Esophagus muscularis mucosa (tissue), 4 donors: ENCODE measurements around the gene HM13.

Source experiments
- CTCF ChIP-seq, 3 experiments: fragments of 200-600 bp in 2 of 3; fragments of 450-650 bp in 1 of 3; sonication (generic) in 2 of 3; IDR thresholded peaks; one replicate each; pipeline ENCODE4 v1.5.1; 2017 to 2019; ENCODE audit warnings: antibody characterized with exemption in 3 of 3, mild to moderate bottlenecking in 2 of 3, moderate library complexity in 1 of 3
- EP300 ChIP-seq: sonication (generic); formaldehyde crosslinking; IDR thresholded peaks from one replicate; pipeline ENCODE4 v1.6.1; 2017; ENCODE audit warnings: antibody characterized with exemption
- POLR2AphosphoS5 ChIP-seq, 2 donors: sonication (generic); formaldehyde crosslinking; IDR thresholded peaks; one replicate each; pipeline ENCODE4 v1.6.1; 2017; ENCODE audit warnings: antibody characterized with exemption in 2 of 2

GRCh38 chr20:31607640-31608250, 93.5 kb downstream of the HM13 start:
- no peak for TF ChIP-seq CTCF (IDR thresholded peaks at IDR 0.05)
- no peak for TF ChIP-seq EP300
- TF ChIP-seq POLR2AphosphoS5 (IDR thresholded peaks at IDR 0.05), result no peak
